ENCODE data around the gene SCYL2. TPM values are rescaled to one million over a fixed set of nuclear protein-coding genes. Genes with fewer than 3 reads are reported as not detected.

The SCYL2 gene
- total RNA-seq, 4 donors from 2014 or later, result 28.9 to 44.9 (median 33.3) TPM

DNA sequence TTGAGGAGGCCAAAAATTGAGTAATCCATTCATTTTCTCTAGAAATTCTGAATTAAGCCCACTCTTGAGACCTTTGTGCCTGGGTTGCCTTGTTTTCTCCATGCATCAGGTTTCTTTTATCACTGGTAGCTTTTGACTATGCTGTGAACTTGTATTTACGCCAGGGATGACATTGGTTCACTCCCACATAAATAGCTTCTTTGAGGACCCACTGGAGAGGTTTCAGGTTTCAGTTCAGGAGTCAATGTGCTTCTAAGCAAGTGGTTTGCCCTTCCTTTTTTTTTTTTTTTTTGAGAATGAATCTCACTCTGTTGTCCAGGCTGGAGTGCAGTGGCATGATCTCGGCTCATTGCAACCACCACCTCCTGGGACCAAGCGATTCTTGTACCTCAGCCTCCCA is 79.7 kb downstream of the SCYL2 start:
- intact Hi-C loops (cut with DNase I; ENCODE audit: low total_unique reads) (loop anchor here (10.0 kb wide), 1 partner anchor 388 kb away; no protein-coding TSS in a partner anchor), in situ Hi-C loops (cut with MboI; ENCODE audit: low sequenced_read_pairs in 4 of 4) (no loop called here)
- Histone ChIP-seq H3K27ac (no peak overlapping the region), H3K4me1 (no peaks in the 10 kb centered on the region), H3K4me3 (no peak overlapping the region), H3K27me3 (no peaks in the 10 kb centered on the region), H3K36me3 (no peaks in the 10 kb centered on the region), H3K9me3 (no peaks in the 10 kb centered on the region)
- DNase-seq (no peak), ATAC-seq (no peak)
- TF ChIP-seq POLR2A (IDR thresholded peaks at IDR 0.05), result no peak
- no peak for TF ChIP-seq CTCF (IDR thresholded peaks at IDR 0.05 in 4 of 5, conservative IDR thresholded peaks at IDR 0.05 in 1 of 5)

GRCh38 chr12:100348657-100349454 is 81.9 kb downstream of the SCYL2 start:
- TF ChIP-seq CTCF (IDR thresholded peaks at IDR 0.05 in 4 of 5, conservative IDR thresholded peaks at IDR 0.05 in 1 of 5), result peak in 3 of 5 experiments; percentile 20 to 27 (median 25)
- TF ChIP-seq POLR2A (IDR thresholded peaks at IDR 0.05), result no peak
- DNase-seq (no peak), ATAC-seq (no peak)
- H3K27me3 ChIP-seq, result no peaks in the 10 kb centered on the region
- in situ Hi-C loops (cut with MboI; ENCODE audit: low sequenced_read_pairs in 4 of 4) (no loop called here), intact Hi-C loops (cut with DNase I; ENCODE audit: low total_unique reads) (loop anchor here (10.0 kb wide), 1 partner anchor 386 kb away; no protein-coding TSS in a partner anchor)
- H3K27ac ChIP-seq, result no peak overlapping the region
- H3K36me3 ChIP-seq, result no peaks in the 10 kb centered on the region
- H3K4me3 ChIP-seq, result no peak overlapping the region
- no peaks in the 10 kb centered on the region for H3K9me3 ChIP-seq
- H3K4me1 ChIP-seq, result no peaks in the 10 kb centered on the region

DNA sequence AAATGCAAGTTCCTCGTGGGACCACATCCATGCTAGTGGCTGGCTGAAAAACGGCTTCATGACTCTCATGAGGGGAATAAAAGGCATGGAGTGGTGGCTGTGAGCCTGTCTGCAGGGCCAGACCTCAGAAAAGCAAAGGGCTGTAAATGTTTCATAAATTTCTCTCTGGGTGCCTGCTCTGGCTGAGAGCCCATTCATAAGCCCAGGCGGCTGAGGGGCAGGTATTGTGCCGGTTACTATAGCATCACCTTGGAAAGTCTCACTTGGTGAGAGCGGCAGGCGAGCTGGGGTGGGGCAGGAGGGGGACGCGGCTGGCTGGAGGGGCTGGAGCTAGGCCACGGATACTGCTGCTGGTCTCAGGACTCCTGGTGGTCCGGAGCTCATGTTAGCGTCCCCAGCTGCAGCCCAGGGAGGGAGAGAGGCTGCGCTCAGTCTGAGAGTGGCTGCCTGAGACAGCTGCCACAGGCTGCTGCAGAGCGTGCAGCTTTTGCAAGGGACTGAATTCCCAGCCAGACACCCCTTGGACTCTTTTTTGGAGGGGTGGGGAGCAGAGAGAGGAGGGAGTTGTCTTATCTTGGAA is 89.8 kb downstream of the SCYL2 start, which contains the start of gene SLC17A8:
Gene SLC17A8 (plus strand): TSS at position 431 of the 580 bp plus-strand sequence. CDS start 318 bp downstream, outside the sequence.
- Histone ChIP-seq H3K36me3 (no peaks in the 10 kb centered on the region), H3K4me1 (no peaks in the 10 kb centered on the region), H3K27me3 (peaks cover 0 to 8% (median 6%) of the 10 kb centered on the region in 3 donors), H3K27ac (no peak within 1 kb of the TSS), H3K9me3 (no peaks in the 10 kb centered on the region), H3K4me3 (no peak within 1 kb of the TSS)
- TF ChIP-seq POLR2A (IDR thresholded peaks at IDR 0.05), result no peak
- TF ChIP-seq CTCF (IDR thresholded peaks at IDR 0.05 in 4 of 5, conservative IDR thresholded peaks at IDR 0.05 in 1 of 5), result no peak
- DNase-seq (no peak), ATAC-seq (no peak)
- intact Hi-C loops (cut with DNase I; ENCODE audit: low total_unique reads), result no loop called here
- in situ Hi-C loops (cut with MboI; ENCODE audit: low sequenced_read_pairs in 4 of 4), result no loop called here

DNA sequence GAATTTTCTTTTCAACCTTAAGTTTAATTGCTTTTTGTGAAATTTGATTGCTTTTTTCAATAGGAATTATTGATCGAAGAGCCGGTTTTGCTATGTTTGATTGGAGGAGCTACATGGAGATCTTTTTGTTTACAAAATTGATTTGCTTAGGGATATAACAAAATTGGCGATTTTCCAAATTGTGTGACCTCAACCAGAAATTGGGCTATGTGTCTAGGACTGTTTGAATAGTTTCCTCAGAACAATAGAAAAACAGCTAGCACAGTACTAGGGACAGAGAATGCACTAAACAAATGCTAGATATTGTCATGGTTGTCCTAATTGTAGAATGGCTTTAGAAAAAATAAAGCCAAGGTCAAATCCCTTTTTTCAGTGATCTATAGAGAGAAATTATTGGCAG is 92.3 kb downstream of the SCYL2 start:
- Histone ChIP-seq H3K9me3 (no peaks in the 10 kb centered on the region), H3K27ac (no peak overlapping the region), H3K4me1 (no peaks in the 10 kb centered on the region), H3K4me3 (no peak overlapping the region), H3K27me3 (peaks cover 0 to 8% (median 6%) of the 10 kb centered on the region in 3 donors), H3K36me3 (no peaks in the 10 kb centered on the region)
- no peak for TF ChIP-seq POLR2A (IDR thresholded peaks at IDR 0.05)
- no peak for TF ChIP-seq CTCF (IDR thresholded peaks at IDR 0.05 in 4 of 5, conservative IDR thresholded peaks at IDR 0.05 in 1 of 5)
- ATAC-seq, result no peak
- no peak for DNase-seq
- in situ Hi-C loops (cut with MboI; ENCODE audit: low sequenced_read_pairs in 4 of 4) (no loop called here), intact Hi-C loops (cut with DNase I; ENCODE audit: low total_unique reads) (no loop called here)

Data from gastrocnemius medialis (tissue), 4 donors.